Immature natural killer cell (primary cell): ENCODE measurements around the gene PPP1R2. TPM values are rescaled to one million over a fixed set of nuclear protein-coding genes. Genes with fewer than 3 reads are reported as not detected.

Source experiments
- DNase-seq, 3 donors: peaks; one replicate each; pipeline ENCODE4 v3.0.0; 2022; ENCODE audit warnings: mixed read lengths in 1 of 3
- H3K27ac Mint-ChIP-seq, 6 donors: one replicate each; pipeline ENCODE4 v1.8.0; 2020; ENCODE audit warnings: mixed read lengths in 6 of 6, mild to moderate bottlenecking in 5 of 6, inconsistent platforms in 4 of 6, moderate library complexity in 3 of 6
- H3K27me3 Mint-ChIP-seq, 3 donors: one replicate each; pipeline ENCODE4 v1.8.0; 2020 to 2021; ENCODE audit warnings: low read depth in 3 of 3, mild to moderate bottlenecking in 3 of 3, mixed read lengths in 3 of 3, moderate library complexity in 3 of 3, inconsistent platforms in 1 of 3
- H3K36me3 Mint-ChIP-seq, 3 donors: one replicate each; pipeline ENCODE4 v1.8.0; 2020; ENCODE audit warnings: mixed read lengths in 3 of 3, inconsistent platforms in 2 of 3, mild to moderate bottlenecking in 2 of 3
- H3K4me1 Mint-ChIP-seq, 2 donors: one replicate each; pipeline ENCODE4 v1.8.0; 2020; ENCODE audit warnings: inconsistent platforms in 2 of 2, mild to moderate bottlenecking in 2 of 2, mixed read lengths in 2 of 2, moderate library complexity in 1 of 2
- H3K4me3 Mint-ChIP-seq, 5 donors: one replicate each; pipeline ENCODE4 v1.8.0; 2020; ENCODE audit warnings: mild to moderate bottlenecking in 5 of 5, mixed read lengths in 5 of 5, inconsistent platforms in 3 of 5, moderate library complexity in 3 of 5
- H3K9me3 Mint-ChIP-seq, 6 donors: one replicate each; pipeline ENCODE4 v1.8.0; 2020; ENCODE audit warnings: mild to moderate bottlenecking in 6 of 6, mixed read lengths in 6 of 6, inconsistent platforms in 4 of 6, moderate library complexity in 3 of 6
- polyA plus RNA-seq, 3 donors: library from polyadenylated mRNA; unstranded; fragments of 300-500 nt; fragmentation: Illumina TruSeq; gene quantifications; one replicate each; pipeline ENCODE4 v1.2.3, GENCODE V29; 2021

The PPP1R2 gene
- polyA plus RNA-seq, 3 donors from 2014 or later = 118 to 123 (median 120) TPM

DNA sequence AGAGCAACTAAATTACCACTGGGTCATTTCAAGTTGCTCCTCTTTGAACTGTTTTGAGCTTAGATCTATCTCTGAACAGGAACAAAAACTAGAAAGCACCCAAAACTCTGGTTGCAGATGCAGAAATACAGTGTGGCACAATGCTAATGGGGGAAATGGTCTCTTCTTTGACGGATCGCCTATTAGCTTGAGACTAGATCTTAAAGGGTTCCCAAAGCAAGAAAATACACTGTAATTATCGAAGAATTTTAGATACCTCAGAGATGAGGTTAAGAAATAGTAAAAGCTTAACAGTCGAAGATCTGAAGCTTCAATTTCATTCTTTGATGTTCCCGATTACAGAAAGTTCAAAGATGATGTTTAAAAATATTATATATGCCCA lies 818 bp downstream of the PPP1R2 start:
- Mint-ChIP-seq H3K9me3 (no peaks in the 10 kb centered on the region), H3K4me3 (peak overlapping the region; percentile 89 to 93 (median 92)), H3K27me3 (peaks cover 0 to 4% (median 4%) of the 10 kb centered on the region in 3 donors), H3K4me1 (peaks cover 87 to 93% of the 10 kb centered on the region in 2 donors), H3K27ac (peak overlapping the region; percentile 87 to 95 (median 92)), H3K36me3 (no peaks in the 10 kb centered on the region)
- peak in 1 of 3 donors; percentile 21 for DNase-seq

DNA sequence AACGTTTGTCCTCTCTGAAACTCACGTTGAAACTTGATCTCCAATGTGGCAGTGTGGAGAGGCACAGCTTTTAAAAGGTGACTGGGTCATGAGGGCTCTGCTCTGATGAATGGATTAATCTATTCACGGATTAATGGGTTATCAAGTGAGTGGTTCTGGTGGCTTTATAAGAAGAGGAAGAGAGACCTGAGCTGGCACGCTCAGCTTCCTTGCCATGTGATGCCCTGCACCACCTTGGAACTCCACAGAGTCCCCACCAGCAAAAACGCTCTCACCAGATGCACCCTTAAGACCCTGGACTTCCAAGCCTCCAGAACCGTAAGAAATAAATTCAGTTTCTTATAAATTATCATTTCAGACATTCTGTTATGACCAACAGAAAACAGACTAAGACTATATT lies 2.6 kb downstream of the PPP1R2 start:
- Mint-ChIP-seq H3K36me3 (no peaks in the 10 kb centered on the region), H3K27me3 (peaks cover 0 to 4% (median 4%) of the 10 kb centered on the region in 3 donors), H3K27ac (peak overlapping the region; percentile 30 to 90 (median 82)), H3K4me3 (peak overlapping the region; percentile 87 to 93 (median 91)), H3K9me3 (no peaks in the 10 kb centered on the region), H3K4me1 (peaks cover 83 to 86% of the 10 kb centered on the region in 2 donors)
- DNase-seq = no peak

DNA sequence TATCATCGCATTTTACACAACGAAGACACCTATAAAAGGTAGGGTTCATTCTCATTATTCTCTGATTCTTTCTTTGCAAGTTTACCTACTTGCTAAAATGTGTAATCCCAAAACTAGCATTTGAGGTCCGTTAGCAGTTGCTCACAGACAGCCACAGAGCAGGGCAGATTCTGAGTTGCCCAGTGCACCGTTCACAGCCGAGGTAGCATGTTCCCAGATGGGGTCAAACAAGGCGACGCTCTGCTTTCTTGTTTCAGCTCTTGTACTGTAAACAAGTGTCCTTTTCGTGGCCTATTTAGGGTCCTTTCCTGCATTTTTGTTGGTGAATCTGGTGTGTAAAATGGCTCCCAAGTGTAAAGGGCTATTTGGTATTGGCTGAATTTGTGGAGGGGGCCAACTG lies 3.1 kb downstream of the PPP1R2 start:
- peak overlapping the region; percentile 30 to 90 (median 82) for H3K27ac Mint-ChIP-seq
- H3K9me3 Mint-ChIP-seq = no peaks in the 10 kb centered on the region
- H3K27me3 Mint-ChIP-seq = peaks cover 0 to 4% (median 4%) of the 10 kb centered on the region in 3 donors
- H3K36me3 Mint-ChIP-seq = no peaks in the 10 kb centered on the region
- DNase-seq = no peak
- peak overlapping the region; percentile 87 to 93 (median 91) for H3K4me3 Mint-ChIP-seq
- H3K4me1 Mint-ChIP-seq = peaks cover 83 to 86% of the 10 kb centered on the region in 2 donors

DNA sequence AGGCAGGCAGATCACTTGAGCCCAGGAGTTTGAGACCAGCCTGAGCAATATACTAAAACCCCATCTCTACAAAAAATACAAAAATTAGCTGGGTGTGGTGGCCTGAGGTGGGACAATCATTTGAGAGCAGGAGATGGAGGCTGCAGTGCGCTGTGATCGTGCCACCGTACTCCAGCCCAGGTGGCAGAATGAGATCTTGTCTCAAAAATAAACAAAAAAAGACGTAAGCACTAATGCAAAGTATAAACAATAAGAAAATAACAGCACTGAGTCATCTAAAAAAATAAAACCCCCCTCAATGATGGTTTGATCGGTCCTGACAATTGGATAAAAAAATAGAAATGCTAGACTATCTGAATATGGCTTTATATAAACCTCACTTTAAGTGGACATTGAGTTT lies 3.6 kb downstream of the PPP1R2 start:
- H3K4me3 Mint-ChIP-seq = peak overlapping the region; percentile 29 to 91 (median 60)
- no peak for DNase-seq
- H3K36me3 Mint-ChIP-seq = no peaks in the 10 kb centered on the region
- peaks cover 83 to 86% of the 10 kb centered on the region in 2 donors for H3K4me1 Mint-ChIP-seq
- peak overlapping the region in 5 of 6 donors; percentile 6 to 90 (median 79) for H3K27ac Mint-ChIP-seq
- H3K9me3 Mint-ChIP-seq = no peaks in the 10 kb centered on the region
- peaks cover 0 to 4% (median 4%) of the 10 kb centered on the region in 3 donors for H3K27me3 Mint-ChIP-seq

DNA sequence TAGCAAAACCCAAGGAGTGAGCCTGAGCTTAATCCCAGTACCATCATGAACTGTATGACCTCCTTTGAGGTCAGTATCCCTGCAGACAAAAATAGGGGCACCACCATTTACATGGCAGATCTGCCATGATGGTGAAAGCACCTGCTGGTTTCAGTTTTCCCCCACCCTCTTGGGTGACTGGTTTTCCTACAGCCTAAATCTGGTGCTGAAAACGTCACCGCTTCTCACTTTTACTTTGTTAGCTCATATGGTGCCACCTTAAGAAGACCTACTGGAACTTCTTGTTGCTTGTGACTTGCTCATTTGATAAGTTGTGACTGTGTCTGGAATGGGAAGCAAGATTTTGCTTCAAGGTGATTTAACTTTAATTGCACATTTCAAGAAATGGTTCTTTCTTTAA lies 5.1 kb downstream of the PPP1R2 start:
- Mint-ChIP-seq H3K36me3 (no peaks in the 10 kb centered on the region), H3K27me3 (peaks cover 0 to 2% (median 0%) of the 10 kb centered on the region in 3 donors), H3K4me3 (peak overlapping the region in 1 of 5 donors; percentile 59), H3K27ac (peak overlapping the region in 3 of 6 donors; percentile 54 to 73 (median 58)), H3K9me3 (no peaks in the 10 kb centered on the region), H3K4me1 (peaks cover 86 to 89% of the 10 kb centered on the region in 2 donors)
- DNase-seq = no peak

DNA sequence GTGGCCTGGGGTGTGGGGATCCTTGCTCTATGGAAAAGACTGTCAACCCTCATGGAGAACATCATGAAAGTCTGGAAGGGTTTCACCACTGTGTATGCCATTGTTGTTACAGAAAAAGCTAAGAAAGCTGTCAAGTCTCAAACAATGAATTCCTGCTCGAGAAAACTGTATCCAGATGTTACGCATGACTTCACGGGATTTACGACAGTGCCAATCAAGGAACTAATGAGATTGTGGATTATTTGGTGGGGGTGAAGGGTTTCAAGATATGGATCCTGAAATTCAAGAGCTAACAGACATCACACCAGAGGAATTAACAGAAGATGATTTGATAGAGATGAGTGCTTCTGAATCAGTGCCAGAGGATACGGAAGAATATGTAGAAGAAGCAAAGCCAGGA lies 7.8 kb downstream of the PPP1R2 start:
- H3K4me3 Mint-ChIP-seq = peak overlapping the region in 1 of 5 donors; percentile 24
- H3K27ac Mint-ChIP-seq = peak overlapping the region in 4 of 6 donors; percentile 13 to 51 (median 22)
- no peaks in the 10 kb centered on the region for H3K9me3 Mint-ChIP-seq
- H3K4me1 Mint-ChIP-seq = peaks cover 79 to 88% of the 10 kb centered on the region in 2 donors
- no peak for DNase-seq
- H3K27me3 Mint-ChIP-seq = no peaks in the 10 kb centered on the region
- H3K36me3 Mint-ChIP-seq = no peaks in the 10 kb centered on the region

DNA sequence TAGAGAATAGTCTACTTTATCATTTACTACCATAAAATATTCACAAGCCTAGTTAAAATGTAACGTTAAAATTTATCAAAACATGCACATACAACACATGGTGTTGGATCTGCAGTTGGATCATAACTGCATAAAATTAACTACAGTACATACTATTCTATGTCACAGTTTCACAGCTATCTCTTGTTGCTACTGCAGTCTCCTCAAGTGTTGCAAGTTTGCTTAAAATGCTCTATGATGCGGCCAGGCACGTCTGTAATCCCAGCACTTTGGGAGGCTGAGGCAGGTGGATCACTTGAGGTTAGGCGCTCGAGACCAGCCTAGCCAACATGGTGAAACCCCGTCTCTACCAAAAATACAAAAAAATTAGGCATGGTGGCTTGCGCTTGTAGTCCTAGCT lies 10.3 kb downstream of the PPP1R2 start:
- peaks cover 0 to 10% (median 0%) of the 10 kb centered on the region in 3 donors for H3K36me3 Mint-ChIP-seq

DNA sequence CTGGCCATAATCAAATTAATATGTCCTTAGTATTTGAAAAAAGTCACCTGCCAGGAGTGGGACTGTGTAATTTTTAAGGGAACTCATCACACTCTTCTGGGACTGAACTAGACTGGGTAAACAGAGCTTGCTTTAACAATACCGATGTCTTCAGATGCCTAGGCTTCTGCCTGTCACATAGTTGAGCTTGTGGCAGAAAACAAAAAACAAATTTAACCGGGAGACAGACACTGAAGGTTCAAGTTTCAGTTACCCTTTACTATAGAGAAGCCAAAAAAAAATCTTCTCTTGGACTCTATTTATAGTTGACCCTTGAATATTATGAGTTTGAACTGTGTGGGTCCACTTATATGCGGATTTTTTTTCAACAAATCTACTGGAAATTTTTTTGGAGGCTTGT lies 10.8 kb downstream of the PPP1R2 start:
- H3K4me3 Mint-ChIP-seq = no peak overlapping the region
- DNase-seq = no peak
- H3K27ac Mint-ChIP-seq = peak overlapping the region in 2 of 6 donors; percentile 13 to 45
- H3K9me3 Mint-ChIP-seq = no peaks in the 10 kb centered on the region
- no peaks in the 10 kb centered on the region for H3K27me3 Mint-ChIP-seq
- H3K36me3 Mint-ChIP-seq = peaks cover 0 to 13% (median 0%) of the 10 kb centered on the region in 3 donors
- peaks cover 56 to 77% of the 10 kb centered on the region in 2 donors for H3K4me1 Mint-ChIP-seq

More for the DNA sequence above, 10.3 kb downstream of the PPP1R2 start:
- Mint-ChIP-seq H3K9me3 (no peaks in the 10 kb centered on the region), H3K4me3 (no peak overlapping the region), H3K4me1 (peaks cover 61 to 82% of the 10 kb centered on the region in 2 donors), H3K27me3 (no peaks in the 10 kb centered on the region), H3K27ac (peak overlapping the region in 2 of 6 donors; percentile 10 to 17)
- no peak for DNase-seq

DNA sequence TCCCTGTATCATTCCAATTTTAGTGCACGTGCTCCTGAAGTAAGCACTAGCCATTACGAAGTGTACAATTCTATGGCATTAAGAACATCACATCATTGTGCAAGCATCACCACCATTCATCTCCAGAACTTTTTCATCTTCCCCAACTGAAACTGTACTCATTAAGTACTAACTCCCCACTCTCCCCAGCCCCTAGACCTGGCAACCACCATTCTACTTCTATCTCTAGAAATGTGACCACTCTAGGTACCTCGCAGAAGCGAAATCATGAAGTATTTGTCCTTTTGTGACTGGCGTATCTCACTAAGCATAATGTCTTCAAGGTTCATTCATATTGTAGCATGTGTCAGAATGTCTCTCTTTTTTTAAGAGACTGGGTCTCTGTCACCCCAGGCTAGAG lies 11.4 kb downstream of the PPP1R2 start:
- Mint-ChIP-seq H3K4me1 (peaks cover 52 to 72% of the 10 kb centered on the region in 2 donors), H3K27ac (peak overlapping the region in 1 of 6 donors; percentile 3), H3K36me3 (peaks cover 0 to 13% (median 0%) of the 10 kb centered on the region in 3 donors), H3K4me3 (no peak overlapping the region), H3K27me3 (no peaks in the 10 kb centered on the region), H3K9me3 (no peaks in the 10 kb centered on the region)
- no peak for DNase-seq

DNA sequence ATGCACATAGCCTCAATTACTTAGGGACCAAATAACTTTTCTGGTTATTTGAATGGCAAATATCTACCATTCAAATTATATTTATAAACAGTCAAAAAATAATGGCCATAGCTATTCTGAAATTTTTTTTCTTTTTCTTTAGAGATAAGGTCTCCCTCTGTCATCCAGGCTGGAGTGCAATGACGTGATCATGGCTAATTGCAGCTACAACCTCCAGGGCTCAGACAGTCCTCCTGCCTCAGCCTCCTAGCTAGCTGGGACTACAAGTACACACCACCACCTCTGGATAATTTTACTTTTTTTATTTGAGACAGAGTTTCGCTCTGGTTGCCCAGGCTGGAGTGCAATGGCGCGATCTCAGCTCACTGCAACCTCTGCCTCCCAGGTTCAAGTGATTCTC lies 16.6 kb downstream of the PPP1R2 start:
- peaks cover 0 to 2% (median 0%) of the 10 kb centered on the region in 3 donors for H3K27me3 Mint-ChIP-seq
- DNase-seq = no peak
- no peaks in the 10 kb centered on the region for H3K9me3 Mint-ChIP-seq
- peak overlapping the region in 1 of 6 donors; percentile 39 for H3K27ac Mint-ChIP-seq
- no peak overlapping the region for H3K4me3 Mint-ChIP-seq
- peaks cover 0 to 27% (median 13%) of the 10 kb centered on the region in 3 donors for H3K36me3 Mint-ChIP-seq
- H3K4me1 Mint-ChIP-seq = peaks cover 19 to 58% of the 10 kb centered on the region in 2 donors

DNA sequence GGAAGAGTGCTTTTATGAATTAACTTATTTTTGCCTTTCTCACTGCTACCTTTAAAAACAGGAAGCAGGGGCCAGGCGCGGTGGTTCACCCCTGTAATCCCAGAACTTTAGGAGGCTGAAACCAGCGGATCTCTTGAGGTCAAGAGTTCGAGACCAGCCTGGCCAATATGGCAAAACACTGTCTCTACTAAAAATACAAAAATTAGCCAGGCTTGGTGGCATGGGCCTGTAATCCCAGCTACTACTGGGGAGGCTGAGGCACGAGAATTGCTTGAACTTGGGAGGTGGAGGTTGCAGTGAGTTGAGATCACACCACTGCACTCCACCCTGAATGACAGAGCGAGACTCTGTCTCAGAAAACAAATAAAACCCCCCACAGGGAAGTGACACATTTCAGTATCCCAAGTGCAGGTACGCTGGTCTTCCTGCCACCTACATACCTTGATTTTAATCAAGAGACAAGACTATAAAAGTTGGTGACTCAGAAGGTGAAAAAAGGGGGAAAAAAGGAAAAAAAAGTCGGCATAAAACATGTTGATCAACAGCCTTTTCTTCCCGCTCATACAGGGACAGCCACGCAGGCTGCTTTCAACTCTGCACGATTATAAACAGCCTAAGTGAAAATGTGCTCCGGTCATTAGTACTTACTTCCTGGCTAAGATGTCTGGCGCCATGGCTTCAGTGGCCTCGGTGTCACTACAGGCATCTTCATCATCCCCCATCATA lies 18.8 kb downstream of the PPP1R2 start:
- H3K4me3 Mint-ChIP-seq = no peak overlapping the region
- peak overlapping the region in 5 of 6 donors; percentile 19 to 76 (median 39) for H3K27ac Mint-ChIP-seq
- peaks cover 0 to 25% (median 13%) of the 10 kb centered on the region in 3 donors for H3K36me3 Mint-ChIP-seq
- H3K4me1 Mint-ChIP-seq = peaks cover 14 to 41% of the 10 kb centered on the region in 2 donors
- H3K27me3 Mint-ChIP-seq = peaks cover 0 to 2% (median 1%) of the 10 kb centered on the region in 3 donors
- H3K9me3 Mint-ChIP-seq = no peaks in the 10 kb centered on the region
- DNase-seq = no peak

DNA sequence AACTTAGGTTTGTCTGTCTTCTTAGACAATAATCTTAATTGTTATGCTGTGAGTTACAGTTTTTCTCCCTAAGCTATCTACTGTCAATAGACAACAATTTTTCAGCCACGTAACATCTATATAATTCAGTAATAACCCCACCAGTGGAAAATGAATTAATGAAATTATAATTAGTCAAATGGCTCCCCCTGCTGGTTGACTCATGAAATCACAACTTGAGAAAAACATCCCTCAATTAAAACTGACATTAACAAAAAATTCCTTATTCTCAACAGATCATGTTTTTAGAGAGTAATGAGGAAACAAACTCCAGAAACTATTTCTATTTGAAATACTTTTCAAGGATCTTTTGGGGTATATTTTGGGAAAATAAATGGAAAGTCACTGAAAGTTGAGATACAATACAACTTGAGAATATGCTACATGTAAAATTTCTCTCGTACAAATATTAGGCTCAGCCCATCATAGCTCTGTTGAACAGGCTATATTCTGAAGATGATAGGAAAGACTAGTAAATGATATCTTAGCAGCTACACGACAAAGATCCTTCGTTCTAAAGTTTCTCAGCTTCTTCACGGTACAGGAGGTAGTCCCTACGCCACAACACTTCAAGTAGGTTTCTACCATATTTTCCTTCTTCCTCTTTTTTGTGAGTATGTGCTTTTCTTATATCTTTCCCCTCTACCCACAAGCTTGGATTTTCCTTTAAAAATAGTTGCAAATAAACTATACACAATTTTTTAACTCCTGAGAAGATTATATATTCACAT lies 20.7 kb downstream of the PPP1R2 start:
- H3K4me3 Mint-ChIP-seq = no peak overlapping the region
- peak overlapping the region in 5 of 6 donors; percentile 1 to 53 (median 30) for H3K27ac Mint-ChIP-seq
- H3K36me3 Mint-ChIP-seq = peaks cover 0 to 22% (median 17%) of the 10 kb centered on the region in 3 donors
- H3K27me3 Mint-ChIP-seq = peaks cover 0 to 2% (median 1%) of the 10 kb centered on the region in 3 donors
- DNase-seq = peak; percentile 37 to 57 (median 49)
- H3K9me3 Mint-ChIP-seq = no peaks in the 10 kb centered on the region
- peaks cover 11 to 32% of the 10 kb centered on the region in 2 donors for H3K4me1 Mint-ChIP-seq

DNA sequence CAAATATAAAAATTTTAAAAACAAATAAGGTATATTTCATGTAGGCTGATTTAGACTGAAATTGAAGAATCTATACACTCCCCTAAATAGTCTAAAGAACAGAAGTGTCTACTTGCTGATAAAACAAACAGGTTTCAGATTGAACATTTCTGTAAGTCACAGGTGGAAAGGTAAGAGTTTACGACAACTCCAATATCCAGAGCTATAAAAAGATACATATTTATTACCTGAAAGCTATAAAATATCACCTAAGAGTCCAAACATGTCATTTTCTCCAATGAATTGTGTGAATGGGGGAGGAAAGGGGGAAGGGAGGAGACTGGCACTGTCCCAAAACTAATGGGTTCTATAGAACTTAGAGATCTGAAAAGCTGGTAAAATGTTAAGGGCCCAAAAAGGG lies 26.1 kb downstream of the PPP1R2 start:
- no peak for DNase-seq
- H3K4me1 Mint-ChIP-seq = peaks cover 1 to 4% of the 10 kb centered on the region in 2 donors
- H3K27me3 Mint-ChIP-seq = peaks cover 0 to 1% (median 0%) of the 10 kb centered on the region in 3 donors
- peaks cover 11 to 35% (median 21%) of the 10 kb centered on the region in 3 donors for H3K36me3 Mint-ChIP-seq
- no peaks in the 10 kb centered on the region for H3K9me3 Mint-ChIP-seq
- peak overlapping the region in 1 of 6 donors; percentile 35 for H3K27ac Mint-ChIP-seq
- H3K4me3 Mint-ChIP-seq = no peak overlapping the region
